OCI-LY3 (cell line): ENCODE data around the gene CELF4.

Source experiments
- H2AFZ ChIP-seq: fragments of 200-600, 300-600 bp; shearing (Covaris generic); 2 replicates; pipeline ENCODE4 v1.6.0; 2014; ENCODE audit warnings: antibody characterized with exemption, low read depth, low read length
- H3K27ac ChIP-seq: fragments of 200-600, 300-600 bp; sonication (generic); 2 replicates; pipeline ENCODE4 v1.5.1; 2014; ENCODE audit warnings: mild to moderate bottlenecking, low read length, moderate library complexity, mixed read lengths
- H3K27me3 ChIP-seq: fragments of 200-600, 300-600 bp; sonication (generic); 2 replicates; pipeline ENCODE4 v1.6.1; 2014; ENCODE audit warnings: low read depth, low read length, mixed read lengths
- H3K36me3 ChIP-seq: fragments of 200-600, 300-600 bp; sonication (generic); replicated peaks from 2 replicates; pipeline ENCODE3; 2014; ENCODE audit warnings: low read depth, low read length, mixed read lengths
- H3K4me1 ChIP-seq: fragments of 300-600, 200-600 bp; sonication (generic); 2 replicates; pipeline ENCODE4 v1.6.1; 2014; ENCODE audit warnings: low read length, mixed read lengths
- H3K4me2 ChIP-seq: fragments of 200-600, 300-600 bp; sonication (generic); 2 replicates; pipeline ENCODE4 v1.6.1; 2014; ENCODE audit warnings: low read length, mixed read lengths
- H3K4me3 ChIP-seq: fragments of 300-600, 200-600 bp; sonication (generic); 2 replicates; pipeline ENCODE4 v1.5.1; 2014; ENCODE audit warnings: antibody characterized with exemption, mild to moderate bottlenecking, low read length, moderate library complexity
- H3K79me2 ChIP-seq: fragments of 300-600, 200-600 bp; shearing (Covaris generic); 2 replicates; pipeline ENCODE4 v1.6.1; 2014; ENCODE audit warnings: mild to moderate bottlenecking, low read length, mixed read lengths
- H3K9ac ChIP-seq: fragments of 300-600, 200-600 bp; shearing (Covaris generic); 2 replicates; pipeline ENCODE4 v1.6.0; 2014; ENCODE audit warnings: mild to moderate bottlenecking, low read length, moderate library complexity
- H3K9me3 ChIP-seq: fragments of 200-600, 300-600 bp; shearing (Covaris generic); 2 replicates; pipeline ENCODE4 v1.6.1; 2014; ENCODE audit warnings: low read length, mixed read lengths; ENCODE audit not compliant: insufficient read depth
- H4K20me1 ChIP-seq: fragments of 200-600, 300-600 bp; sonication (generic); 2 replicates; pipeline ENCODE4 v1.6.1; 2016; ENCODE audit warnings: low read length, mixed read lengths; ENCODE audit not compliant: insufficient read depth
- EZH2phosphoT487 ChIP-seq: fragments of 200-600 bp; shearing (Covaris generic); IDR thresholded peaks from 2 replicates; pipeline ENCODE4 v1.6.1; 2018; ENCODE audit warnings: antibody characterized with exemption, mixed run types, low read depth
- TF ChIP-seq, protein P1 (sequence below): fragments of 200-600, 300-600 bp; sonication (generic); IDR thresholded peaks from 2 replicates; pipeline ENCODE4 v1.5.1; 2014; ENCODE audit warnings: antibody characterized with exemption, low read length, low read depth

CELF4 gene

DNA sequence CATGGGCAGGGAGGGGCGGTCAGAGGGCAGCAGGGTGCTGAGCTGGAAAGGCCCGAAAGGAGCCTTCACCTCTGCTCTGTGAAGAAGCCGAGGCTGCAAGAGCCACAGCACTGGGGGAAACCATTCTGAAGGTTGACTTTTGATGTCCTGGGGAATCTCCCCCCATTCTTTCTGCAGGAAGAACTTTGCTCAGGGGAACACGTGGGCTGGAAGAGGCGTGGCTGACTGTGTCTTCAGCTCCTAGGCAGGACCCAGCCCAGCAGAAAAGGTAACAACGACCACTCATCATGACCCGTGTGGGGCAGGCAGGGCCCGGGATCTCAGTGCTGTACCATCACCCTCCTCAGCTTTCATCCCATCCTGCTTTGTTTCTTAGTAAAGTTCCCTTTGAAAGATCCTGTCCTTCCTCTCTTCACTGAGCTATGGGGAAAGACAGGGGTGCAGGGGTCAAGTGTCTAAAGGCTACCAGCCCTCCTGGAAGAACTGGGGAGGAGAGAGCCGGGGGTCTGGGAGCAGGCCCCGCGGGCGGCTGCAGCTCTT, 312.7 kb downstream of the CELF4 start:
- H3K27ac ChIP-seq, result no peak overlapping the region
- H3K27me3 ChIP-seq, result 0 out of 2 replicates have a peak, but pooled peaks cover 5% of the 10 kb centered on the region
- H3K9ac ChIP-seq, result no peak overlapping the region
- no peak overlapping the region for H3K4me3 ChIP-seq
- no peaks in the 10 kb centered on the region for H3K4me1 ChIP-seq
- no peaks in the 10 kb centered on the region for H3K79me2 ChIP-seq
- no peaks in the 10 kb centered on the region for H4K20me1 ChIP-seq
- H3K9me3 ChIP-seq, result no peaks in the 10 kb centered on the region
- H2AFZ ChIP-seq, result no peak overlapping the region
- H3K36me3 ChIP-seq, result no peaks in the 10 kb centered on the region
- no peak overlapping the region for H3K4me2 ChIP-seq
- TF ChIP-seq, protein P1, sequence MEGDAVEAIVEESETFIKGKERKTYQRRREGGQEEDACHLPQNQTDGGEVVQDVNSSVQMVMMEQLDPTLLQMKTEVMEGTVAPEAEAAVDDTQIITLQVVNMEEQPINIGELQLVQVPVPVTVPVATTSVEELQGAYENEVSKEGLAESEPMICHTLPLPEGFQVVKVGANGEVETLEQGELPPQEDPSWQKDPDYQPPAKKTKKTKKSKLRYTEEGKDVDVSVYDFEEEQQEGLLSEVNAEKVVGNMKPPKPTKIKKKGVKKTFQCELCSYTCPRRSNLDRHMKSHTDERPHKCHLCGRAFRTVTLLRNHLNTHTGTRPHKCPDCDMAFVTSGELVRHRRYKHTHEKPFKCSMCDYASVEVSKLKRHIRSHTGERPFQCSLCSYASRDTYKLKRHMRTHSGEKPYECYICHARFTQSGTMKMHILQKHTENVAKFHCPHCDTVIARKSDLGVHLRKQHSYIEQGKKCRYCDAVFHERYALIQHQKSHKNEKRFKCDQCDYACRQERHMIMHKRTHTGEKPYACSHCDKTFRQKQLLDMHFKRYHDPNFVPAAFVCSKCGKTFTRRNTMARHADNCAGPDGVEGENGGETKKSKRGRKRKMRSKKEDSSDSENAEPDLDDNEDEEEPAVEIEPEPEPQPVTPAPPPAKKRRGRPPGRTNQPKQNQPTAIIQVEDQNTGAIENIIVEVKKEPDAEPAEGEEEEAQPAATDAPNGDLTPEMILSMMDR, result no peak
- TF ChIP-seq EZH2phosphoT487, result no peak

- H3K36me3 ChIP-seq, result no peaks in the 10 kb centered on the region
- no peak overlapping the region for H2AFZ ChIP-seq
- no peak overlapping the region for H3K4me3 ChIP-seq
- no peaks in the 10 kb centered on the region for H3K4me1 ChIP-seq
- no peak overlapping the region for H3K27ac ChIP-seq
- TF ChIP-seq, protein P1, result no peak
- no peak for TF ChIP-seq EZH2phosphoT487
- H3K9ac ChIP-seq, result no peak overlapping the region
- no peaks in the 10 kb centered on the region for H4K20me1 ChIP-seq
- H3K9me3 ChIP-seq, result no peaks in the 10 kb centered on the region
- H3K79me2 ChIP-seq, result no peaks in the 10 kb centered on the region
- H3K27me3 ChIP-seq, result 0 out of 2 replicates have a peak, but pooled peaks cover 3% of the 10 kb centered on the region
- no peak overlapping the region for H3K4me2 ChIP-seq
Observed at GRCh38 chr18:37252342-37252741, 313.3 kb downstream of the CELF4 start.

DNA sequence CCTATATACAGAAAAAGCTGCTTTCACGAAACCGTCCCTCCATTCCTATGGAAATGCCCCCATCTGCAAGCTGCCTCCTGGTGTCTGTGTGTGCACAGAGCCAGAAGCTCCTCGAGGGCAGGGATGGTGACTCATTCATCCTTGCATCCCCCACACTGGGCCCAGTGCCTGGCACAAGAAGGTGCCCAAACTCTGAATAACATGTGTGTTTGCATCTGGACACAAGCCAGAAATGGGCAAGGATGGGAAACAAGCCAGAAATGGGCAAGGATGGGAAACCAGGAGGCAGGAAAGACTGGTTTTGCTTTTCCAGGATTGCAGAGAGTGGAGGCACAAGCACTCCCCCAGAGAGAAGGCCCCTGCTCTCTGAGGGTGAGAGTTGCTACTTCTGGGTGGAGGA, 313.9 kb downstream of the CELF4 start:
- no peaks in the 10 kb centered on the region for H3K27me3 ChIP-seq
- H3K9ac ChIP-seq, result no peak overlapping the region
- no peak overlapping the region for H3K27ac ChIP-seq
- no peaks in the 10 kb centered on the region for H3K9me3 ChIP-seq
- H4K20me1 ChIP-seq, result no peaks in the 10 kb centered on the region
- H3K4me3 ChIP-seq, result no peak overlapping the region
- H3K36me3 ChIP-seq, result no peaks in the 10 kb centered on the region
- TF ChIP-seq, protein P1, result no peak
- no peak for TF ChIP-seq EZH2phosphoT487
- no peaks in the 10 kb centered on the region for H3K4me1 ChIP-seq
- no peak overlapping the region for H2AFZ ChIP-seq
- H3K79me2 ChIP-seq, result no peaks in the 10 kb centered on the region
- no peak overlapping the region for H3K4me2 ChIP-seq

GRCh38 chr18:37249895-37250618, 315.5 kb downstream of the CELF4 start:
- no peaks in the 10 kb centered on the region for H3K36me3 ChIP-seq
- H3K4me2 ChIP-seq, result no peak overlapping the region
- H3K9me3 ChIP-seq, result no peaks in the 10 kb centered on the region
- no peaks in the 10 kb centered on the region for H3K79me2 ChIP-seq
- no peak overlapping the region for H3K4me3 ChIP-seq
- H4K20me1 ChIP-seq, result no peaks in the 10 kb centered on the region
- TF ChIP-seq, protein P1, result no peak
- TF ChIP-seq EZH2phosphoT487, result no peak
- no peaks in the 10 kb centered on the region for H3K27me3 ChIP-seq
- H2AFZ ChIP-seq, result no peak overlapping the region
- no peaks in the 10 kb centered on the region for H3K4me1 ChIP-seq
- no peak overlapping the region for H3K27ac ChIP-seq
- no peak overlapping the region for H3K9ac ChIP-seq
